Measurements from ENCODE around the gene IGFN1.

The IGFN1 gene

GRCh38 chr1:201266276-201266675 is 75.7 kb downstream of the IGFN1 start:
- H3K36me3 Mint-ChIP-seq (ENCODE audit: insufficient read depth): no peaks in the 10 kb centered on the region
- no peak overlapping the region for H3K27ac Mint-ChIP-seq
- no peaks in the 10 kb centered on the region for H3K9me3 Mint-ChIP-seq
- no peak for DNase-seq
- H3K4me3 Mint-ChIP-seq: no peak overlapping the region
- peaks cover 0 to 1% of the 10 kb centered on the region in 2 donors for H3K4me1 Mint-ChIP-seq (ENCODE audit: low read depth in 2 of 2)
- H3K27me3 Mint-ChIP-seq: peaks cover 61 to 89% of the 10 kb centered on the region in 2 donors
- ATAC-seq (replicated peaks): no peak

- Mint-ChIP-seq H3K4me3 (no peak overlapping the region), H3K4me1 (ENCODE audit: low read depth in 2 of 2) (peaks cover 0 to 1% of the 10 kb centered on the region in 2 donors), H3K36me3 (ENCODE audit: insufficient read depth) (no peaks in the 10 kb centered on the region), H3K27ac (no peak overlapping the region), H3K27me3 (peaks cover 57 to 89% of the 10 kb centered on the region in 2 donors), H3K9me3 (no peaks in the 10 kb centered on the region)
- no peak for DNase-seq
- no peak for ATAC-seq (replicated peaks)
Observed at GRCh38 chr1:201266774-201267173, 76.2 kb downstream of the IGFN1 start.

DNA sequence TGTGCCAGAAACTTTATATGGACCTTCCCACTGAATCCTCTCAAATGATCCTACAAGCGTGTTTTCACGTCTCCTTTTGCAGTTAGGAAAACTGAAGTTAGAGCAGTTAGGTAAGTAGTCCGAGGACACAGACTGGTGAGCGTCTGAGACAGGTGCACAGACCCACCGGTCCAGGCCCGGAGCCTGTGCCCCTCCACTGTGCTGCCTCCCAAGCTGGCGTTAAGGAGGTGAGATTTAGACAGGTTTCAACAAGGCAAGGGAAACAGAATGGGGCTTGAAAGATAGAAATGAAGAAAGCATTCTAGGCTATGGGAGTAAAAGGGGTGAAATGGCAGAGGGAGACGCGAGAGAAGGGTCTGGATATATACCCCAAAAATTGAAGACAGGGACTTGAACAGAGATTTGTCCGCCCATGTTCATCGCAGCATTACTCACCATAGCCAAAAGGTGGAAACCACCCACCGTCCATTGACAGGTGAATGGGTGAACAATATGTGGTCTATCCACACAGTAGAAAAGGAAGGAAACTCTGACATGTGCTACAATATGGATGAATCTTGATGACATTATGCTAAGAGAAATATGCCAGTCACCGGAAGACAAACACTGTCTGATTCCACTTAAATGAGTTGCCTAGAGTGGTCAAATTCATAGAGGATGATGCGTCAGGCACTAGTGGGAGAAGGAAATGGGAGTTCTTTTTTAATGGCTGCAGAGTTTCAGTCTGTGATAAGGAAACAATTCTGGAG is 77.0 kb downstream of the IGFN1 start:
- no peak for ATAC-seq (replicated peaks)
- no peak for DNase-seq

DNA sequence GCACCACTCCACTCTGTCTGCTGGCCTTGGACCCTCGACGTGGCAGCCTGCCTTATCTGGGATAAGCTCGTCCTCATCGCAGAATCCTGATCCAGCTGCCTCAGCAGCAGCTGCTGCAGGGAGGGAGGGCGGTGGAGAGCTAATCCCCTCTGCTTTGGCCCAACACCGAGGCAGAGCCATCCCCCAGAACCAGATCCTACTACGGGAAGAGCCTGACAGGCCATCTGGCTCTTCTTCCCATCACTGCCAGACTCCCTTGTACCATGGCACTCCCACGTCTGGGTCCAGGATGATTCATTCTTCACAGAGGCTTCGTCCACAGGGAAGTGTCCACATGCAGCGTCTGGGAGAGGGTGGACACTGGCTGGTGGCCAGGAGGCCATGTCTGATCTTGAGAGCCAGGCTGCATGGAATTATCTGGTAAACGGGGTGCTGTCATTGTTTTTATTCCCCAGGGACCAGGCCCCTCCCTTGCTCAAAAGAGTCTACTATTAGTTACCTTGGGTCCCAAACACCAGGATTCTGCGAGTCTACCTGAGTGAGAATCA is 78.1 kb downstream of the IGFN1 start:
- H3K4me1 Mint-ChIP-seq (ENCODE audit: low read depth in 2 of 2): peaks cover 0 to 1% of the 10 kb centered on the region in 2 donors
- H3K9me3 Mint-ChIP-seq: no peaks in the 10 kb centered on the region
- no peaks in the 10 kb centered on the region for H3K36me3 Mint-ChIP-seq (ENCODE audit: insufficient read depth)
- no peak overlapping the region for H3K4me3 Mint-ChIP-seq
- no peak overlapping the region for H3K27ac Mint-ChIP-seq
- DNase-seq: no peak
- peaks cover 51 to 91% of the 10 kb centered on the region in 2 donors for H3K27me3 Mint-ChIP-seq
- no peak for ATAC-seq (replicated peaks)

More for the DNA sequence above, 77.0 kb downstream of the IGFN1 start:
- no peaks in the 10 kb centered on the region for H3K9me3 Mint-ChIP-seq
- H3K4me1 Mint-ChIP-seq (ENCODE audit: low read depth in 2 of 2): peaks cover 0 to 1% of the 10 kb centered on the region in 2 donors
- H3K36me3 Mint-ChIP-seq (ENCODE audit: insufficient read depth): no peaks in the 10 kb centered on the region
- peaks cover 61 to 91% of the 10 kb centered on the region in 2 donors for H3K27me3 Mint-ChIP-seq
- H3K27ac Mint-ChIP-seq: no peak overlapping the region
- no peak overlapping the region for H3K4me3 Mint-ChIP-seq

DNA sequence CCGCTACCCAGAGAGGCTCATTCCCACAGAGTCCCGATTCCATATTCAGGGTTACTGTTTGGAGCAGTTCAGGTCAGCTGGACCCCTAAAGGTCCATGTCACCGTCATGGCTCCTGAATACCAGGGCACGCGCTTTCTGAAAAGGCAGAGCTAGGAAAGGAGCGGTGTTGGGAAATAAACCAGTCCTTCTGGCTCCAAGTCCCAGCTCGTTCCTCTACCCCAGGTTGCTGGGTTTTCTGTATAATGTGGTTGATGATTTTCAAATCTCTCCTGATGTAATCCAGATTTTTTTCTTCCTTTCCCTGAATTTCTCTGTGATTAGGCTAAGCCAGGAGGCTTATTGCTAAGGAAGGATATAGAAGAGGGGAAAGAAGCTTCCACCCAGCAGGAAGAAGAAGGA is 78.7 kb downstream of the IGFN1 start:
- H3K27ac Mint-ChIP-seq: no peak overlapping the region
- ATAC-seq (replicated peaks) (no peak), DNase-seq (no peak)
- no peaks in the 10 kb centered on the region for H3K36me3 Mint-ChIP-seq (ENCODE audit: insufficient read depth)
- H3K4me3 Mint-ChIP-seq: no peak overlapping the region
- H3K27me3 Mint-ChIP-seq: peaks cover 49 to 86% of the 10 kb centered on the region in 2 donors
- no peaks in the 10 kb centered on the region for H3K9me3 Mint-ChIP-seq
- peaks cover 0 to 1% of the 10 kb centered on the region in 2 donors for H3K4me1 Mint-ChIP-seq (ENCODE audit: low read depth in 2 of 2)

GRCh38 chr1:201269900-201270410 is 79.3 kb downstream of the IGFN1 start:
- Mint-ChIP-seq H3K4me1 (ENCODE audit: low read depth in 2 of 2) (no peaks in the 10 kb centered on the region), H3K36me3 (ENCODE audit: insufficient read depth) (no peaks in the 10 kb centered on the region), H3K9me3 (no peaks in the 10 kb centered on the region), H3K4me3 (no peak overlapping the region), H3K27ac (no peak overlapping the region), H3K27me3 (peaks cover 49 to 86% of the 10 kb centered on the region in 2 donors)
- no peak for DNase-seq
- ATAC-seq (replicated peaks): no peak

- Mint-ChIP-seq H3K27ac (no peak overlapping the region), H3K27me3 (peaks cover 49 to 91% of the 10 kb centered on the region in 2 donors), H3K4me3 (no peak overlapping the region), H3K9me3 (no peaks in the 10 kb centered on the region), H3K4me1 (ENCODE audit: low read depth in 2 of 2) (no peaks in the 10 kb centered on the region), H3K36me3 (ENCODE audit: insufficient read depth) (no peaks in the 10 kb centered on the region)
- no peak for DNase-seq
- no peak for ATAC-seq (replicated peaks)
Observed at GRCh38 chr1:201270616-201271390, 80.2 kb downstream of the IGFN1 start.

GRCh38 chr1:201272799-201273198 is 82.2 kb downstream of the IGFN1 start:
- H3K27me3 Mint-ChIP-seq: peaks cover 34 to 91% of the 10 kb centered on the region in 2 donors
- no peaks in the 10 kb centered on the region for H3K9me3 Mint-ChIP-seq
- H3K4me1 Mint-ChIP-seq (ENCODE audit: low read depth in 2 of 2): no peaks in the 10 kb centered on the region
- H3K36me3 Mint-ChIP-seq (ENCODE audit: insufficient read depth): no peaks in the 10 kb centered on the region
- ATAC-seq (replicated peaks): no peak
- no peak for DNase-seq
- H3K4me3 Mint-ChIP-seq: no peak overlapping the region
- H3K27ac Mint-ChIP-seq: no peak overlapping the region

DNA sequence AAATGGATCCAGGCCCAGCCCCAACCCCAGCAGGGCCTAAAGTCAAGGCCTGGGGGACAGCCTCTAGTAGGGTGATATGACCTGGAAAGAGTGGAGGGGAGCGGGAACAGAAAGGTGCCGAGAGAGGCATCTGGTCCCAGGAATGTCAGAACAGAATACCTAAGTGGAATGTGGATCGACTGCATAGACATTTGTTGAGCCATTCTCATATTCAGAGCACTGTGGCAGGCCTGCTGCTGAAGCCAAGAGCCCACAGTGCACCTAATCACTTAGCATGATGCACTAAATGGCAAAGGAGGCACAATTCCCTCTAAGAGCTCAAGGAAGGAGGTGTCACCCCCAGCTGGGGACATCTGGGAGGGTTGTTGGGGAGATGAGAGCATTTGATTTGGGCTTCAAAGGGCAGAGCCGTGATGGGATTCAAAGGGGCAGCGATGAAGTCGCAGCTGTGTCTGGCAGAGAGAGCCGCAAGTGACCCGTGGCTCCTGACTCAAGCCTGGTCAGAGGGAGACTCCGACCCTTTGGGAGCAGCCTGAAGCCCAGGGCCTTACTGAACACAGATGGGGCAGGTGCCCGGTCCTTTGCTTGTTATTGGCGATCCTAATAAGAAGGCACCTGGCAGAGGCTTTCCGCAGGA is 84.1 kb downstream of the IGFN1 start:
- DNase-seq (no peak), ATAC-seq (replicated peaks) (no peak)
- Mint-ChIP-seq H3K36me3 (ENCODE audit: insufficient read depth) (no peaks in the 10 kb centered on the region), H3K4me1 (ENCODE audit: low read depth in 2 of 2) (no peaks in the 10 kb centered on the region), H3K4me3 (no peak overlapping the region), H3K9me3 (no peaks in the 10 kb centered on the region), H3K27ac (no peak overlapping the region), H3K27me3 (peaks cover 33 to 91% of the 10 kb centered on the region in 2 donors)

GRCh38 chr1:201275253-201275666 is 84.6 kb downstream of the IGFN1 start:
- H3K9me3 Mint-ChIP-seq: no peaks in the 10 kb centered on the region
- no peak overlapping the region for H3K4me3 Mint-ChIP-seq
- ATAC-seq (replicated peaks) (no peak), DNase-seq (no peak)
- H3K27ac Mint-ChIP-seq: no peak overlapping the region
- H3K4me1 Mint-ChIP-seq (ENCODE audit: low read depth in 2 of 2): no peaks in the 10 kb centered on the region
- H3K27me3 Mint-ChIP-seq: peaks cover 33 to 91% of the 10 kb centered on the region in 2 donors
- no peaks in the 10 kb centered on the region for H3K36me3 Mint-ChIP-seq (ENCODE audit: insufficient read depth)

- Mint-ChIP-seq H3K9me3 (no peaks in the 10 kb centered on the region), H3K27me3 (peaks cover 39 to 92% of the 10 kb centered on the region in 2 donors), H3K4me1 (ENCODE audit: low read depth in 2 of 2) (no peaks in the 10 kb centered on the region), H3K27ac (no peak overlapping the region), H3K36me3 (ENCODE audit: insufficient read depth) (no peaks in the 10 kb centered on the region), H3K4me3 (no peak overlapping the region)
- no peak for DNase-seq
- no peak for ATAC-seq (replicated peaks)
Observed at GRCh38 chr1:201276891-201277290, 86.3 kb downstream of the IGFN1 start.

- H3K4me1 Mint-ChIP-seq (ENCODE audit: low read depth in 2 of 2): no peaks in the 10 kb centered on the region
- ATAC-seq (replicated peaks) (no peak), DNase-seq (no peak)
- H3K9me3 Mint-ChIP-seq: no peaks in the 10 kb centered on the region
- H3K27me3 Mint-ChIP-seq: peaks cover 39 to 92% of the 10 kb centered on the region in 2 donors
- H3K4me3 Mint-ChIP-seq: no peak overlapping the region
- no peaks in the 10 kb centered on the region for H3K36me3 Mint-ChIP-seq (ENCODE audit: insufficient read depth)
- H3K27ac Mint-ChIP-seq: no peak overlapping the region
Observed at GRCh38 chr1:201277441-201277840, 86.8 kb downstream of the IGFN1 start.
